Skin epidermis (tissue), 12 donors: ENCODE measurements around the gene PGM2.

Experiments used
- H3K27ac ChIP-seq, 21 experiments: fragments of 200-600 bp; sonication (generic) in 11 of 21; one replicate each; pipeline ENCODE4 v1.5.0; 2020; ENCODE audit warnings: mild to moderate bottlenecking in 3 of 21, inconsistent platforms in 2 of 21, moderate library complexity in 2 of 21
- H3K4me3 ChIP-seq, 7 experiments: fragments of 200-600 bp; sonication (generic) in 2 of 7; one replicate each; pipeline ENCODE4 v1.5.0; 2020; ENCODE audit warnings: inconsistent platforms in 2 of 7, mild to moderate bottlenecking in 2 of 7, moderate library complexity in 1 of 7

PGM2 gene

GRCh38 chr4:37858112-37858511 lies 31.6 kb downstream of the PGM2 start:
- Histone ChIP-seq H3K27ac (no peak overlapping the region), H3K4me3 (no peak overlapping the region)

- Histone ChIP-seq H3K4me3 (no peak overlapping the region), H3K27ac (no peak overlapping the region)
These were observed 32.4 kb downstream of the PGM2 start for GRCh38 chr4:37858872-37859271.

- H3K4me3 ChIP-seq, result no peak overlapping the region
These were observed 33.8 kb downstream of the PGM2 start for GRCh38 chr4:37860266-37860665.

GRCh38 chr4:37862961-37863360 lies 36.5 kb downstream of the PGM2 start:
- Histone ChIP-seq H3K27ac (no peak overlapping the region), H3K4me3 (no peak overlapping the region)

More at GRCh38 chr4:37860266-37860665, 33.8 kb downstream of the PGM2 start:
- no peak overlapping the region for H3K27ac ChIP-seq

- H3K4me3 ChIP-seq, result no peak overlapping the region
- no peak overlapping the region for H3K27ac ChIP-seq
These were observed 38.3 kb downstream of the PGM2 start for GRCh38 chr4:37864786-37865185.

- peak overlapping the region in 1 of 21 experiments; percentile 2 for H3K27ac ChIP-seq
- no peak overlapping the region for H3K4me3 ChIP-seq
These were observed 39.0 kb downstream of the PGM2 start for GRCh38 chr4:37865450-37865849.

- H3K27ac ChIP-seq, result no peak overlapping the region
- no peak overlapping the region for H3K4me3 ChIP-seq
These were observed 40.6 kb downstream of the PGM2 start for GRCh38 chr4:37867102-37867501.

- Histone ChIP-seq H3K4me3 (no peak overlapping the region), H3K27ac (no peak overlapping the region)
These were observed 41.8 kb downstream of the PGM2 start for GRCh38 chr4:37868238-37868637.

GRCh38 chr4:37872310-37872988 lies 46.0 kb downstream of the PGM2 start:
- Histone ChIP-seq H3K27ac (no peak overlapping the region), H3K4me3 (no peak overlapping the region)

GRCh38 chr4:37873386-37873785 lies 46.9 kb downstream of the PGM2 start:
- Histone ChIP-seq H3K4me3 (no peak overlapping the region), H3K27ac (no peak overlapping the region)

- Histone ChIP-seq H3K27ac (no peak overlapping the region), H3K4me3 (no peak overlapping the region)
These were observed 49.7 kb downstream of the PGM2 start for GRCh38 chr4:37876156-37876555.

- Histone ChIP-seq H3K27ac (peak overlapping the region in 1 of 21 experiments; percentile 4), H3K4me3 (no peak overlapping the region)
These were observed 52.9 kb downstream of the PGM2 start for GRCh38 chr4:37879365-37879764.

- no peak overlapping the region for H3K4me3 ChIP-seq
These were observed 55.3 kb downstream of the PGM2 start for GRCh38 chr4:37881811-37882210.

GRCh38 chr4:37882665-37883296 lies 56.3 kb downstream of the PGM2 start:
- Histone ChIP-seq H3K27ac (no peak overlapping the region), H3K4me3 (no peak overlapping the region)

More at GRCh38 chr4:37881811-37882210, 55.3 kb downstream of the PGM2 start:
- H3K27ac ChIP-seq, result no peak overlapping the region

- no peak overlapping the region for H3K27ac ChIP-seq
- no peak overlapping the region for H3K4me3 ChIP-seq
These were observed 58.5 kb downstream of the PGM2 start for GRCh38 chr4:37884855-37885487.

- Histone ChIP-seq H3K27ac (no peak overlapping the region), H3K4me3 (no peak overlapping the region)
These were observed 59.0 kb downstream of the PGM2 start for GRCh38 chr4:37885496-37885895.

- Histone ChIP-seq H3K4me3 (peak overlapping the region; percentile 55 to 88 (median 81)), H3K27ac (peak overlapping the region in 15 of 21 experiments; percentile 47 to 90 (median 77))
These were observed 63.6 kb downstream of the PGM2 start for GRCh38 chr4:37889849-37890800.

- Histone ChIP-seq H3K27ac (peak within 1 kb of the TSS in 20 of 21 experiments; percentile 5 to 90 (median 77)), H3K4me3 (peak within 1 kb of the TSS; percentile 55 to 88 (median 81))
These were observed 64.3 kb downstream of the PGM2 start, which contains the start of gene TBC1D1 for GRCh38 chr4:37890801-37891259. TBC1D1 (plus strand) TSS chr4:37891084; CDS start chr4:37902096, 11,012 bp downstream.
